Thyroid gland (tissue), 4 donors: Measurements from ENCODE around the gene TGM3. TPM values are rescaled to one million over a fixed set of nuclear protein-coding genes. Genes with fewer than 3 reads are reported as not detected.
A peak's percentile ranks its signal among the peaks of the same experiment; 100 is the strongest.

Source experiments
- DNase-seq, 2 donors: peaks; one replicate each; pipeline ENCODE4 v3.0.0-alpha.2; 2019
- H3K27ac ChIP-seq, 3 donors: fragments of 200-600 bp; sonication (generic); 1 replicate in 2 of 3; 2 replicates in 1 of 3; pipeline ENCODE4 v1.5.1; 2016 to 2019; ENCODE audit warnings: mild to moderate bottlenecking in 1 of 3, moderate library complexity in 1 of 3
- H3K27me3 ChIP-seq: fragments of 200-600 bp; sonication (generic); one replicate; pipeline ENCODE4 v1.5.1; 2019
- H3K36me3 ChIP-seq, 2 donors: fragments of 200-600 bp; sonication (generic); one replicate each; pipeline ENCODE4 v1.5.1; 2016 to 2019
- H3K4me1 ChIP-seq, 2 donors: fragments of 200-600 bp; sonication (generic); one replicate each; pipeline ENCODE4 v1.5.1; 2017 to 2019
- H3K4me3 ChIP-seq, 3 donors: fragments of 200-600 bp; sonication (generic); replicated peaks in 1 of 3; 1 replicate in 2 of 3; 2 replicates in 1 of 3; pipeline ENCODE4 v1.5.1; 2016; ENCODE audit warnings: mild to moderate bottlenecking in 1 of 3
- H3K9me3 ChIP-seq: fragments of 200-600 bp; sonication (generic); one replicate; pipeline ENCODE4 v1.5.1; 2017
- CTCF ChIP-seq, 6 experiments: fragments of 200-600 bp in 3 of 6; fragments of 450-650 bp in 3 of 6; sonication (generic) in 3 of 6; IDR thresholded peaks; one replicate each; pipeline ENCODE4 v1.5.1; 2016 to 2019; ENCODE audit warnings: antibody characterized with exemption in 6 of 6, mild to moderate bottlenecking in 2 of 6, inconsistent platforms in 1 of 6, moderate library complexity in 1 of 6
- POLR2A ChIP-seq, 2 donors: fragments of 450-650 bp; IDR thresholded peaks; one replicate each; pipeline ENCODE4 v1.6.1; 2017; ENCODE audit warnings: antibody characterized with exemption in 2 of 2, mild to moderate bottlenecking in 2 of 2, moderate library complexity in 1 of 2
- WGBS, 2 donors: methylation state at CpG; one replicate each; pipeline ENCODE4 v1.1.5; 2017; 5-methylcytosine and 5-hydroxymethylcytosine counted together
- intact Hi-C: fragments of 100-400 bp; cut with DNase I; formaldehyde crosslinking; loops from one replicate; pipeline ENCODE4 v1.15.1; 2023
- total RNA-seq, 4 donors: library from RNA; depleted of rRNA; stranded (reverse); fragments of >200 nt; gene quantifications; one replicate each; pipeline ENCODE4 v1.2.3, GENCODE V29; 2016

TGM3 gene
- total RNA-seq, 4 donors from 2014 or later, result not detected

GRCh38 chr20:2300002-2300401 lies 4.2 kb downstream of the TGM3 start:
- no peak for DNase-seq
- intact Hi-C loops, result no loop called here
- peaks cover 6 to 14% of the 10 kb centered on the region in 2 donors for H3K4me1 ChIP-seq
- no peaks in the 10 kb centered on the region for H3K36me3 ChIP-seq
- H3K4me3 ChIP-seq, result no peak overlapping the region
- H3K27me3 ChIP-seq, result no peaks in the 10 kb centered on the region
- H3K27ac ChIP-seq, result no peak overlapping the region
- H3K9me3 ChIP-seq, result no peaks in the 10 kb centered on the region
- TF ChIP-seq CTCF (IDR thresholded peaks at IDR 0.05), result no peak
- no peak for TF ChIP-seq POLR2A (IDR thresholded peaks at IDR 0.05)

GRCh38 chr20:2300420-2300819 lies 4.6 kb downstream of the TGM3 start:
- WGBS, 2 donors, result 63 to 72% methylated on average over 3 of the region's 3 CpGs
- TF ChIP-seq POLR2A (IDR thresholded peaks at IDR 0.05), result no peak
- no peak for TF ChIP-seq CTCF (IDR thresholded peaks at IDR 0.05)
- H3K27me3 ChIP-seq, result no peaks in the 10 kb centered on the region
- no peaks in the 10 kb centered on the region for H3K9me3 ChIP-seq
- H3K4me3 ChIP-seq, result no peak overlapping the region
- peak in 1 of 2 donors; percentile 39 for DNase-seq
- peaks cover 6 to 14% of the 10 kb centered on the region in 2 donors for H3K4me1 ChIP-seq
- no peak overlapping the region for H3K27ac ChIP-seq
- H3K36me3 ChIP-seq, result no peaks in the 10 kb centered on the region
- intact Hi-C loops, result no loop called here

- H3K9me3 ChIP-seq, result no peaks in the 10 kb centered on the region
- no peak overlapping the region for H3K27ac ChIP-seq
- TF ChIP-seq POLR2A (IDR thresholded peaks at IDR 0.05) (no peak), CTCF (IDR thresholded peaks at IDR 0.05) (no peak)
- intact Hi-C loops, result no loop called here
- H3K36me3 ChIP-seq, result no peaks in the 10 kb centered on the region
- H3K4me3 ChIP-seq, result no peak overlapping the region
- peaks cover 6 to 14% of the 10 kb centered on the region in 2 donors for H3K4me1 ChIP-seq
- H3K27me3 ChIP-seq, result no peaks in the 10 kb centered on the region
- no peak for DNase-seq
- 63 to 66% methylated on average over 5 of the region's 5 CpGs for WGBS, 2 donors
These were observed 5.4 kb downstream of the TGM3 start for GRCh38 chr20:2301164-2301622.

GRCh38 chr20:2302384-2303060 lies 6.7 kb downstream of the TGM3 start:
- intact Hi-C loops, result no loop called here
- H3K4me3 ChIP-seq, result no peak overlapping the region
- DNase-seq, result no peak
- no peaks in the 10 kb centered on the region for H3K9me3 ChIP-seq
- peaks cover 4 to 8% of the 10 kb centered on the region in 2 donors for H3K4me1 ChIP-seq
- WGBS, 2 donors, result 75 to 79% methylated on average over 9 of the region's 9 CpGs
- no peaks in the 10 kb centered on the region for H3K27me3 ChIP-seq
- no peak overlapping the region for H3K27ac ChIP-seq
- TF ChIP-seq CTCF (IDR thresholded peaks at IDR 0.05), result no peak
- TF ChIP-seq POLR2A (IDR thresholded peaks at IDR 0.05), result no peak
- no peaks in the 10 kb centered on the region for H3K36me3 ChIP-seq

GRCh38 chr20:2303673-2304072 lies 7.9 kb downstream of the TGM3 start:
- 73 to 79% methylated on average over 6 of the region's 6 CpGs for WGBS, 2 donors
- intact Hi-C loops, result no loop called here
- Histone ChIP-seq H3K9me3 (no peaks in the 10 kb centered on the region), H3K4me3 (no peak overlapping the region), H3K36me3 (no peaks in the 10 kb centered on the region), H3K27me3 (no peaks in the 10 kb centered on the region), H3K27ac (no peak overlapping the region), H3K4me1 (peaks cover 0 to 3% of the 10 kb centered on the region in 2 donors)
- TF ChIP-seq POLR2A (IDR thresholded peaks at IDR 0.05) (no peak), CTCF (IDR thresholded peaks at IDR 0.05) (no peak)
- DNase-seq, result no peak
